Omental fat pad (tissue), 4 donors: ENCODE measurements around the gene SGO2. TPM values are rescaled to one million over a fixed set of nuclear protein-coding genes. Genes with fewer than 3 reads are reported as not detected.

Experiments
- ATAC-seq: fragments of 150-250 bp; one replicate; pipeline ENCODE4 v1.9.1; 2016; ENCODE audit warnings: mild to moderate bottlenecking, moderate library complexity; ENCODE audit not compliant: low FRiP score
- DNase-seq: peaks from one replicate; pipeline ENCODE4 v3.0.0-alpha.2; 2019; ENCODE audit warnings: low spot score
- total RNA-seq, 4 donors: library from RNA; depleted of rRNA; stranded (reverse); fragments of >200 nt; gene quantifications; one replicate each; pipeline ENCODE4 v1.1.0, GENCODE V29; 2016
- TF ChIP-seq, protein P1 (sequence below), 3 donors: fragments of 450-650 bp; IDR thresholded peaks; one replicate each; pipeline ENCODE4 v1.5.1; 2016 to 2017; ENCODE audit warnings: antibody characterized with exemption in 3 of 3, mild to moderate bottlenecking in 3 of 3, moderate library complexity in 2 of 3

SGO2 gene
- total RNA-seq, 4 donors from 2014 or later, result 4.7 to 18.7 (median 9.5) TPM

DNA sequence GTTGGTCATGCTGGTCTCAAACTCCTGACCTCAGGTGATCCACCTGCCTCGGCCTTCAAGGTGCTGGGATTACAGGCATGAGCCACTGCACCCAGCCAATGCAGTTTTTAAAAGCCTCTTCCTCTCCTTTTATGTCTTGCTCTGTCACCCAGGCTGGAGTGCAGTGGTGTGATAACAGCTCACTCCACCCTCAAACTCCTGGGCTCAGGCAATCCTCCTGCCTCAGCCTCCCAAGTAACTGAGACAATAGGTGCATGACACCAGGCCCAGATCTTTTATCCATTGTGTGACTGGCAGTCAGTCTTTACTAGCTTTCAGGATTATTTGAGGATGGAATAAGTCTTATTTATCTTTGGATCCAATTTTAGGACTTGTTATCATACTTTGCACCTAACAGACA, 29.3 kb upstream of the SGO2 start:
- ATAC-seq, result no peak

DNA sequence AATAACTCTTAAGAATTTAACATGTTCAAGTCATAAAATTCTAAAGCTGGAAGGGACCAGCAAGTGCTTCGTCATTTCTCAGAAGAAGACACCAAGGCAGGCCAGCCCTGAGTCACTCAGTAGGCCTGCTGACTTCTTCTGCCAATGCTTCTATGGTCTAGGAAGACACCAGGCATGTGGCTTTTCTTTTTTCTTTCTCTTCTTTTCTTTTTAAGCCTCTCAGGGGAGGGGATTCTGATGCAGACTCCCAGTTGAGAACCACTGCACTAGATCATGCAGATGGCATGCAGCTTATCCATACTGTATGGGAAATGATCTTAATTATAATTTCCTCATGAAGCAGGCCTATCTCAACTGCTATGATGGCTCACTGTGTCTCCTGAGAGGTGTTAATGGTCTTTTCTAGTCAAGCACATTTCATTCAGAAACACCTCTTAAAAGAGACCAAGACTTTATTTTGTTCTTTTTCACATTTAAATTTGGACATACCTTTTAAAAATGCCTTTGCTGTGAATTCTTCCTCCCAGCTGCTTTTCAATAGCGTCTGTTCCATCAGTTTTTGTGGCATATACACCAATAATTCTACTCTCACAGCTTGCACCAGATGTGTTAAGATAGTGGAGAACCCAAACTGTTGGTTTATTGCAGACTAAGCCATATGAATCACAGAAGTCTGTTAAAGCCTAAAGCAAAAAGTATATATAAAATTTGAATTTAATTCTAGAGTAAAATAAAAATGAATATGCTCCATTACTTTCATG, 27.4 kb upstream of the SGO2 start:
- no peak for ATAC-seq
- DNase-seq, result no peak
- TF ChIP-seq, protein P1, sequence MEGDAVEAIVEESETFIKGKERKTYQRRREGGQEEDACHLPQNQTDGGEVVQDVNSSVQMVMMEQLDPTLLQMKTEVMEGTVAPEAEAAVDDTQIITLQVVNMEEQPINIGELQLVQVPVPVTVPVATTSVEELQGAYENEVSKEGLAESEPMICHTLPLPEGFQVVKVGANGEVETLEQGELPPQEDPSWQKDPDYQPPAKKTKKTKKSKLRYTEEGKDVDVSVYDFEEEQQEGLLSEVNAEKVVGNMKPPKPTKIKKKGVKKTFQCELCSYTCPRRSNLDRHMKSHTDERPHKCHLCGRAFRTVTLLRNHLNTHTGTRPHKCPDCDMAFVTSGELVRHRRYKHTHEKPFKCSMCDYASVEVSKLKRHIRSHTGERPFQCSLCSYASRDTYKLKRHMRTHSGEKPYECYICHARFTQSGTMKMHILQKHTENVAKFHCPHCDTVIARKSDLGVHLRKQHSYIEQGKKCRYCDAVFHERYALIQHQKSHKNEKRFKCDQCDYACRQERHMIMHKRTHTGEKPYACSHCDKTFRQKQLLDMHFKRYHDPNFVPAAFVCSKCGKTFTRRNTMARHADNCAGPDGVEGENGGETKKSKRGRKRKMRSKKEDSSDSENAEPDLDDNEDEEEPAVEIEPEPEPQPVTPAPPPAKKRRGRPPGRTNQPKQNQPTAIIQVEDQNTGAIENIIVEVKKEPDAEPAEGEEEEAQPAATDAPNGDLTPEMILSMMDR (IDR thresholded peaks at IDR 0.05), result no peak

More for the DNA sequence above, 29.3 kb upstream of the SGO2 start:
- TF ChIP-seq, protein P1 (IDR thresholded peaks at IDR 0.05), result no peak
- no peak for DNase-seq

DNA sequence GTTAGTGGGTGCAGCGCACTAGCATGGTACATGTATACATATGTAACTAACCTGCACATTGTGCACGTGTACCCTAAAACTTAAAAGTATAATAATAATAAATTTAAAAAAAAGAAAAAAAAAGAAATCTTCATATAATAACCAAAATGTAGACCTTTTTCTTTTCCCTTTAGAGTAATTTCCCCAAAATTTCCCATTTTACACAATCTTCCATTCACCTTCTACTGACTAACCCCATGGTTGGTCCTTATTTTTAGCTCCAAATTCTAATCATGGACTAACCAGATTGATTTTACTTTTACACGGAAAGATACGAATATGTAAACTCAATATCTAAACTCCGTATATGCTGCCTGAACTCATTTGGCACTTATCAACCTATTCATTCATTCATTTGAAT, 23.8 kb upstream of the SGO2 start:
- TF ChIP-seq, protein P1 (IDR thresholded peaks at IDR 0.05), result no peak
- ATAC-seq (no peak), DNase-seq (no peak)

DNA sequence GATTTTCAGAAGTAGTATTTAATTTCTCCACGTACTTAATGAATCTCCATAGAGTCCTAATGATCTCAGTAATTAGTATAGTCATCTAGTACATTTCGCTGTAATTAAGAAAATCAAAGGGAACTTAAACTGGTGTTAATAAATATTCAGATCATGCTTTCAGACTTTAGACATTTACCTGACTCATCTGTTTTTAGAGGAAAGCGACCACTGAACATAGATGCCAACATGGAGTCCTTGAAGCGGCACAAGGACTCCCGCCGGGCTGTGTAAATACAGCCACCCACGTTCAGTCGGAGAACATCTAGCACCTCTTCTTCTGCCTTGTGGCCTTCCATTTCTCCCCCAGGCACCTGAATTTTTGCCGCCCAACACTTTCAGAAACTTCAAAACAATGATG, 19.3 kb upstream of the SGO2 start:
- no peak for ATAC-seq
- DNase-seq, result no peak
- TF ChIP-seq, protein P1 (IDR thresholded peaks at IDR 0.05), result no peak

DNA sequence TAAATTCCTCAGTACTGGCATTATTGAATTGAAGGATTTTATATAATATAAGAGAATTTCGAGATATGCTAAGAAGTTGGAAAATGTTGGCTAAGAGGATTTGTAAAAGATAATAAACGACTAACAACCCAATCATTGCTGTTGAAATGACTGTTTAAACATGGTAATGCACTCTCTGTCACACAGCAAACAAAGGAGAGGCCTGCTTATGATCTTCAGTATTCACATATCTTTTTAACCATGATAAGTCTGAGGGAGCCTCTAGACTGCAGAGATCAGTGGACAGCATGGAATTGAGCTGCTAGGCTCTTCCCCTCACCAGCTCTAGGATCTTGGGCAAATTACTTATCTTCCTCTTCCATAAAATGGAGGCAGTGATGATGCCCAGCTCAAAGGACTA, 18.8 kb upstream of the SGO2 start:
- ATAC-seq, result no peak
- no peak for DNase-seq
- TF ChIP-seq, protein P1 (IDR thresholded peaks at IDR 0.05), result no peak

DNA sequence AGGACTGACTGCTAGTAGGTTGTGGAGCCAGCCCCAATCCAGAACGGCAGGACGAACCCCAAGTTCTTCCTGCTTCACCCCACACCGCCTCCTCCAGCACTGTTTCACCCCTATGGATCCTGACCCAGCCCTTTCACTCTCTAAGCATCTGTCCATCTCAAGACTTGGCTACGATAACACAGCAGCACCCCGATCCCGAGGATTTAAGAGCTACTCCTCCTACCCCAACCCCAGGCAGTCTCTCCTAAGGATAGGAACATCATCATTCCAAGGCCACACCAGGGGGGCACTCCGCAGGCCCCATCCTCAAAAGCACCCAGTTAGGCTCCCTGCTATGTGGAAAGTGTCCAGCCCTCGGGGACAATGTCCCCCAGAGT, 16.8 kb upstream of the SGO2 start:
- DNase-seq (no peak), ATAC-seq (no peak)
- TF ChIP-seq, protein P1 (IDR thresholded peaks at IDR 0.05), result no peak
